ENCODE results near the gene LAMA5. TPM values are rescaled to one million over a fixed set of nuclear protein-coding genes. Genes with fewer than 3 reads are reported as not detected.

Gene LAMA5
- total and polyA plus RNA-seq, 2 experiments from 2014 or later, result 201 to 298 TPM

DNA sequence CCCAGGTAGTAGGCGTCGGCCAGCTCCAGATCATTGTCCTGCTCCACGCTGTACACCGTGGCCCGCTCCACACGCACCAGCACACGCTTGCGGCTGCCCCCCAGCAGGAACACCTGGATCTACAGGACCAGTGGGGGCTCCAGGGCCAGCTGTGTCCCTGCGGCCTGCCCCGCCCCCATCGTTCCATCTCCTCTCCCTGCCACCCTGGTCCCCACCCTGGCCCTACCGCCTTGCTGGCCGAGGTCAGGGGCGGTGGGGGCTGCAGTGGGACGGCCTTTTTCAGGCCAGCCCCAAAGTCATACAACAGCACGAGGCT, 54.5 kb downstream of the LAMA5 start:
- peaks cover 31% of the 10 kb centered on the region for H3K36me3 ChIP-seq (ENCODE audit: insufficient read depth)
- H3K9me3 Mint-ChIP-seq, result peaks cover 4% of the 10 kb centered on the region; the same call in 2 of the 3 replicates
- H3F3A ChIP-seq (replicated peaks; ENCODE audit: low read depth), result peaks cover 41% of the 10 kb centered on the region
- H2AFZ ChIP-seq, result no peak overlapping the region
- ATAC-seq (no peak), DNase-seq (ENCODE audit: low spot score) (no peak)
- H3K4me1 ChIP-seq (ENCODE audit: insufficient read depth), result no peaks in the 10 kb centered on the region
- H3K27ac ChIP-seq (ENCODE audit: low read depth), result no peak overlapping the region
- H3K36me3 Mint-ChIP-seq (ENCODE audit: low read depth), result peaks cover 50% of the 10 kb centered on the region
- no peaks in the 10 kb centered on the region for H4K20me1 ChIP-seq (replicated peaks; ENCODE audit: insufficient read depth)
- no peaks in the 10 kb centered on the region for H3K27me3 ChIP-seq (ENCODE audit: insufficient read depth)
- no peak overlapping the region for H3K4me2 ChIP-seq
- H3K27ac Mint-ChIP-seq, result no peak overlapping the region
- TF ChIP-seq, protein P1, sequence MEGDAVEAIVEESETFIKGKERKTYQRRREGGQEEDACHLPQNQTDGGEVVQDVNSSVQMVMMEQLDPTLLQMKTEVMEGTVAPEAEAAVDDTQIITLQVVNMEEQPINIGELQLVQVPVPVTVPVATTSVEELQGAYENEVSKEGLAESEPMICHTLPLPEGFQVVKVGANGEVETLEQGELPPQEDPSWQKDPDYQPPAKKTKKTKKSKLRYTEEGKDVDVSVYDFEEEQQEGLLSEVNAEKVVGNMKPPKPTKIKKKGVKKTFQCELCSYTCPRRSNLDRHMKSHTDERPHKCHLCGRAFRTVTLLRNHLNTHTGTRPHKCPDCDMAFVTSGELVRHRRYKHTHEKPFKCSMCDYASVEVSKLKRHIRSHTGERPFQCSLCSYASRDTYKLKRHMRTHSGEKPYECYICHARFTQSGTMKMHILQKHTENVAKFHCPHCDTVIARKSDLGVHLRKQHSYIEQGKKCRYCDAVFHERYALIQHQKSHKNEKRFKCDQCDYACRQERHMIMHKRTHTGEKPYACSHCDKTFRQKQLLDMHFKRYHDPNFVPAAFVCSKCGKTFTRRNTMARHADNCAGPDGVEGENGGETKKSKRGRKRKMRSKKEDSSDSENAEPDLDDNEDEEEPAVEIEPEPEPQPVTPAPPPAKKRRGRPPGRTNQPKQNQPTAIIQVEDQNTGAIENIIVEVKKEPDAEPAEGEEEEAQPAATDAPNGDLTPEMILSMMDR (conservative IDR thresholded peaks at IDR 0.05; ENCODE audit: low read depth in 2 of 2), result no peak
- TF ChIP-seq EZH2phosphoT487 (IDR thresholded peaks at IDR 0.05; ENCODE audit: unreplicated experiment) (no peak), NANOG (IDR thresholded peaks at IDR 0.05; ENCODE audit: borderline replicate concordance) (no peak), ZNF114 (CRISPR knock-in tag; IDR thresholded peaks at IDR 0.05) (no peak), CREB1 (CRISPR knock-in tag; IDR thresholded peaks at IDR 0.05; ENCODE audit: low read depth) (no peak), JUNB (IDR thresholded peaks at IDR 0.05; ENCODE audit: unreplicated experiment) (no peak), STAT1 (IDR thresholded peaks at IDR 0.05; ENCODE audit: unreplicated experiment) (no peak), ZNF331 (CRISPR knock-in tag; IDR thresholded peaks at IDR 0.05; ENCODE audit: low read depth) (no peak)
- TF ChIP-seq, protein P2, sequence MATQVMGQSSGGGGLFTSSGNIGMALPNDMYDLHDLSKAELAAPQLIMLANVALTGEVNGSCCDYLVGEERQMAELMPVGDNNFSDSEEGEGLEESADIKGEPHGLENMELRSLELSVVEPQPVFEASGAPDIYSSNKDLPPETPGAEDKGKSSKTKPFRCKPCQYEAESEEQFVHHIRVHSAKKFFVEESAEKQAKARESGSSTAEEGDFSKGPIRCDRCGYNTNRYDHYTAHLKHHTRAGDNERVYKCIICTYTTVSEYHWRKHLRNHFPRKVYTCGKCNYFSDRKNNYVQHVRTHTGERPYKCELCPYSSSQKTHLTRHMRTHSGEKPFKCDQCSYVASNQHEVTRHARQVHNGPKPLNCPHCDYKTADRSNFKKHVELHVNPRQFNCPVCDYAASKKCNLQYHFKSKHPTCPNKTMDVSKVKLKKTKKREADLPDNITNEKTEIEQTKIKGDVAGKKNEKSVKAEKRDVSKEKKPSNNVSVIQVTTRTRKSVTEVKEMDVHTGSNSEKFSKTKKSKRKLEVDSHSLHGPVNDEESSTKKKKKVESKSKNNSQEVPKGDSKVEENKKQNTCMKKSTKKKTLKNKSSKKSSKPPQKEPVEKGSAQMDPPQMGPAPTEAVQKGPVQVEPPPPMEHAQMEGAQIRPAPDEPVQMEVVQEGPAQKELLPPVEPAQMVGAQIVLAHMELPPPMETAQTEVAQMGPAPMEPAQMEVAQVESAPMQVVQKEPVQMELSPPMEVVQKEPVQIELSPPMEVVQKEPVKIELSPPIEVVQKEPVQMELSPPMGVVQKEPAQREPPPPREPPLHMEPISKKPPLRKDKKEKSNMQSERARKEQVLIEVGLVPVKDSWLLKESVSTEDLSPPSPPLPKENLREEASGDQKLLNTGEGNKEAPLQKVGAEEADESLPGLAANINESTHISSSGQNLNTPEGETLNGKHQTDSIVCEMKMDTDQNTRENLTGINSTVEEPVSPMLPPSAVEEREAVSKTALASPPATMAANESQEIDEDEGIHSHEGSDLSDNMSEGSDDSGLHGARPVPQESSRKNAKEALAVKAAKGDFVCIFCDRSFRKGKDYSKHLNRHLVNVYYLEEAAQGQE (IDR thresholded peaks at IDR 0.05; ENCODE audit: unreplicated experiment), result no peak
- TF ChIP-seq, protein P3, sequence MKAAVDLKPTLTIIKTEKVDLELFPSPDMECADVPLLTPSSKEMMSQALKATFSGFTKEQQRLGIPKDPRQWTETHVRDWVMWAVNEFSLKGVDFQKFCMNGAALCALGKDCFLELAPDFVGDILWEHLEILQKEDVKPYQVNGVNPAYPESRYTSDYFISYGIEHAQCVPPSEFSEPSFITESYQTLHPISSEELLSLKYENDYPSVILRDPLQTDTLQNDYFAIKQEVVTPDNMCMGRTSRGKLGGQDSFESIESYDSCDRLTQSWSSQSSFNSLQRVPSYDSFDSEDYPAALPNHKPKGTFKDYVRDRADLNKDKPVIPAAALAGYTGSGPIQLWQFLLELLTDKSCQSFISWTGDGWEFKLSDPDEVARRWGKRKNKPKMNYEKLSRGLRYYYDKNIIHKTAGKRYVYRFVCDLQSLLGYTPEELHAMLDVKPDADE (IDR thresholded peaks at IDR 0.05), result no peak
- H3K4me3 ChIP-seq, result no peak overlapping the region
- H3K4me3 Mint-ChIP-seq, result no peak overlapping the region
- H3K79me2 ChIP-seq (replicated peaks; ENCODE audit: insufficient read depth), result no peaks in the 10 kb centered on the region
- no peaks in the 10 kb centered on the region; the same call in 2 of the 3 replicates for H3K4me1 Mint-ChIP-seq
- no peaks in the 10 kb centered on the region for H3K9me2 ChIP-seq (ENCODE audit: insufficient read depth)
- peaks cover 25% of the 10 kb centered on the region for H3K27me3 Mint-ChIP-seq (ENCODE audit: insufficient read depth, low read depth, poor library complexity)

All from GM23338 (cell line).